Liver (tissue), 9 donors: ENCODE measurements around the gene ELOVL3. TPM values are rescaled to one million over a fixed set of nuclear protein-coding genes. Genes with fewer than 3 reads are reported as not detected.

Source experiments
- DNase-seq: peaks from one replicate; pipeline ENCODE4 v3.0.0-alpha.2; 2017; ENCODE audit warnings: low spot score
- H3K27ac ChIP-seq, 2 donors: one replicate each; pipeline ENCODE4 v1.7.0; 2013; ENCODE audit warnings: inconsistent platforms in 2 of 2, low read length in 2 of 2, control low read depth in 1 of 2, low read depth in 1 of 2, mild to moderate bottlenecking in 1 of 2
- H3K27me3 ChIP-seq, 4 donors: one replicate each; pipeline versions ENCODE4 v1.6.1 to v1.7.0; 2013; ENCODE audit warnings: low read length in 3 of 4, inconsistent platforms in 1 of 4, mild to moderate bottlenecking in 1 of 4, moderate library complexity in 1 of 4; ENCODE audit not compliant: control insufficient read depth in 4 of 4, insufficient read depth in 4 of 4
- H3K36me3 ChIP-seq, 4 donors: one replicate each; pipeline versions ENCODE4 v1.6.1 to v1.7.0; 2013; ENCODE audit warnings: low read length in 3 of 4, mild to moderate bottlenecking in 3 of 4, low read depth in 1 of 4, moderate library complexity in 1 of 4; ENCODE audit not compliant: control insufficient read depth in 4 of 4, insufficient read depth in 3 of 4
- H3K4me1 ChIP-seq, 4 donors: one replicate each; pipeline versions ENCODE4 v1.6.1 to v1.7.0; 2013; ENCODE audit warnings: low read length in 3 of 4, mild to moderate bottlenecking in 3 of 4, moderate library complexity in 1 of 4; ENCODE audit not compliant: control insufficient read depth in 4 of 4, insufficient read depth in 4 of 4
- H3K4me3 ChIP-seq, 3 donors: one replicate each; pipeline versions ENCODE4 v1.6.1 to v1.7.0; 2013; ENCODE audit warnings: low read length in 3 of 3, control low read depth in 1 of 3, low read depth in 1 of 3, mild to moderate bottlenecking in 1 of 3
- H3K9ac ChIP-seq, 2 donors: one replicate each; pipeline ENCODE4 v1.7.0; 2013; ENCODE audit warnings: low read length in 2 of 2, mild to moderate bottlenecking in 2 of 2, moderate library complexity in 2 of 2, control low read depth in 1 of 2, low read depth in 1 of 2
- H3K9me3 ChIP-seq, 4 donors: one replicate each; pipeline versions ENCODE4 v1.6.1 to v1.7.0; 2013; ENCODE audit warnings: low read length in 3 of 4; ENCODE audit not compliant: control insufficient read depth in 4 of 4
- EGR1 ChIP-seq, 2 donors: IDR thresholded peaks; 2 replicates each; pipeline ENCODE4 v1.6.1; 2016 to 2018; ENCODE audit warnings: antibody characterized with exemption in 2 of 2, low read depth in 2 of 2
- FOXA1 ChIP-seq: IDR thresholded peaks from 2 replicates; pipeline ENCODE4 v1.6.1; 2016; ENCODE audit warnings: antibody characterized with exemption
- FOXA2 ChIP-seq: IDR thresholded peaks from 2 replicates; pipeline ENCODE4 v1.6.1; 2016; ENCODE audit warnings: antibody characterized with exemption
- GABPA ChIP-seq, 2 donors: IDR thresholded peaks in 1 of 2; conservative IDR thresholded peaks in 1 of 2; 2 replicates each; pipeline ENCODE4 v1.6.1; 2016; ENCODE audit warnings: antibody characterized with exemption in 2 of 2, mild to moderate bottlenecking in 1 of 2, moderate library complexity in 1 of 2
- HNF4A ChIP-seq, 2 donors: conservative IDR thresholded peaks; 2 replicates each; pipeline ENCODE4 v1.6.1; 2016; ENCODE audit warnings: antibody characterized with exemption in 2 of 2, mild to moderate bottlenecking in 2 of 2
- HNF4G ChIP-seq: IDR thresholded peaks from 2 replicates; pipeline ENCODE4 v1.6.1; 2016; ENCODE audit warnings: antibody characterized with exemption
- JUND ChIP-seq, 2 donors: IDR thresholded peaks; 2 replicates each; pipeline ENCODE4 v1.6.1; 2016; ENCODE audit warnings: antibody characterized with exemption in 2 of 2
- MAX ChIP-seq: IDR thresholded peaks from 2 replicates; pipeline ENCODE4 v1.6.1; 2016; ENCODE audit warnings: antibody characterized with exemption
- NR2F2 ChIP-seq: IDR thresholded peaks from 2 replicates; pipeline ENCODE4 v1.6.1; 2016; ENCODE audit warnings: antibody characterized with exemption
- RAD21 ChIP-seq, 2 donors: IDR thresholded peaks; 2 replicates each; pipeline ENCODE4 v1.6.1; 2016; ENCODE audit warnings: antibody characterized with exemption in 2 of 2, mild to moderate bottlenecking in 2 of 2
- REST ChIP-seq: IDR thresholded peaks from 2 replicates; pipeline ENCODE4 v1.6.1; 2016; ENCODE audit warnings: antibody characterized with exemption, mild to moderate bottlenecking
- RXRA ChIP-seq, 2 donors: IDR thresholded peaks; 2 replicates each; pipeline ENCODE4 v1.6.1; 2017 to 2018; ENCODE audit warnings: antibody characterized with exemption in 2 of 2, mild to moderate bottlenecking in 1 of 2
- SP1 ChIP-seq: IDR thresholded peaks from 2 replicates; pipeline ENCODE4 v1.6.1; 2018; ENCODE audit warnings: antibody characterized with exemption, mild to moderate bottlenecking
- TAF1 ChIP-seq: conservative IDR thresholded peaks from 2 replicates; pipeline ENCODE4 v1.6.1; 2016; ENCODE audit warnings: antibody characterized with exemption, mild to moderate bottlenecking
- YY1 ChIP-seq: IDR thresholded peaks from 2 replicates; pipeline ENCODE4 v1.6.1; 2016; ENCODE audit warnings: antibody characterized with exemption, mild to moderate bottlenecking
- WGBS: extraction: QIAGEN DNeasy Blood & Tissue Kit; methylation state at CpG from one replicate; pipeline ENCODE4 v1.1.7; 2013; 5-methylcytosine and 5-hydroxymethylcytosine counted together
- polyA plus RNA-seq, 2 donors: library from polyadenylated mRNA; stranded (reverse) in 1 of 2; unstranded in 1 of 2; fragments of 200-250 nt in 1 of 2; fragments of >200 nt in 1 of 2; fragmentation: Nextera tagmentation in 1 of 2; extraction: Ambion mirVana in 1 of 2; gene quantifications; one replicate each; pipeline versions ENCODE4 v1.2.1 to v1.2.3, GENCODE V29; 2013 to 2015
- total RNA-seq, 2 donors: library from RNA; depleted of rRNA; stranded (reverse); fragments of >200 nt; gene quantifications; one replicate each; pipeline ENCODE4 v1.2.3, GENCODE V29; 2014
- TF ChIP-seq, protein P1 (sequence below): fragments of 150-350 bp; IDR thresholded peaks from 2 replicates; pipeline ENCODE4 v1.5.1; 2017; ENCODE audit warnings: improper control_type of control experiment, low read depth, low read length; ENCODE audit not compliant: missing input control
- TF ChIP-seq, protein P2 (sequence below): IDR thresholded peaks from 2 replicates; pipeline ENCODE4 v1.6.1; 2016; ENCODE audit warnings: antibody characterized with exemption
- donor health status: healthy.
- donor health status: healthy.
- donor health status: healthy.
- donor health status: healthy.
- donor health status: healthy.

The ELOVL3 gene
- total and polyA plus RNA-seq, 4 donors: 0.42 TPM; not detected in 3

DNA sequence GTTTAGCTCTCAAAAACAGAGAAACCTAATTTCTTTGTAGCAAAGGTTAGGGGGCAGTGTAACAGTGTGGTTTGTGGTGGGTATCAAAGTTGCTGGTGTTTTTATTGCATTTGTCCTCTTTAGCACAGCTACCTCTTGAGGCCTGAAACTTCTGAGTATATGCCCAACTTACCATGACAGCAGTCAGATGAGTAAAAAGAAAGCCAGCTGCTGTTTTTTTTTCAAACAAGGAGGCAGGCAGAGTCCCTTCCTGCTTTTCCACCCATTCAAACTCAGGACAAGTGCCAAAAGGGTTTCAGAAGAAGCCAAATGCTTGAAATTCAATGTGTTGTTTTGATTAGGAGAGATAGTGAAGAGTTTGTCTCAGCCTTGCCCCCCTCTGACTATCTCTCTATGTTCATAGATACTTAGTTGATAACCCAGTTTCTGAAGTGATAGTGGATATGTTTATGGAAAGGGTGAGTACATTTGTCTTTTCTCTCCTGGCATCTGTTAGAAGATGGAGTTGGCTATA, 42.3 kb downstream of the ELOVL3 start:
- Histone ChIP-seq H3K27ac (no peak overlapping the region), H3K36me3 (peaks cover 0 to 9% (median under 1%) of the 10 kb centered on the region in 4 donors), H3K9ac (no peak overlapping the region), H3K9me3 (no peaks in the 10 kb centered on the region), H3K4me1 (peaks cover 0 to 5% (median 2%) of the 10 kb centered on the region in 4 donors), H3K27me3 (no peaks in the 10 kb centered on the region), H3K4me3 (no peak overlapping the region)
- no peak for DNase-seq
- TF ChIP-seq NR2F2: no peak
- TF ChIP-seq FOXA1: no peak
- TF ChIP-seq, protein P1, sequence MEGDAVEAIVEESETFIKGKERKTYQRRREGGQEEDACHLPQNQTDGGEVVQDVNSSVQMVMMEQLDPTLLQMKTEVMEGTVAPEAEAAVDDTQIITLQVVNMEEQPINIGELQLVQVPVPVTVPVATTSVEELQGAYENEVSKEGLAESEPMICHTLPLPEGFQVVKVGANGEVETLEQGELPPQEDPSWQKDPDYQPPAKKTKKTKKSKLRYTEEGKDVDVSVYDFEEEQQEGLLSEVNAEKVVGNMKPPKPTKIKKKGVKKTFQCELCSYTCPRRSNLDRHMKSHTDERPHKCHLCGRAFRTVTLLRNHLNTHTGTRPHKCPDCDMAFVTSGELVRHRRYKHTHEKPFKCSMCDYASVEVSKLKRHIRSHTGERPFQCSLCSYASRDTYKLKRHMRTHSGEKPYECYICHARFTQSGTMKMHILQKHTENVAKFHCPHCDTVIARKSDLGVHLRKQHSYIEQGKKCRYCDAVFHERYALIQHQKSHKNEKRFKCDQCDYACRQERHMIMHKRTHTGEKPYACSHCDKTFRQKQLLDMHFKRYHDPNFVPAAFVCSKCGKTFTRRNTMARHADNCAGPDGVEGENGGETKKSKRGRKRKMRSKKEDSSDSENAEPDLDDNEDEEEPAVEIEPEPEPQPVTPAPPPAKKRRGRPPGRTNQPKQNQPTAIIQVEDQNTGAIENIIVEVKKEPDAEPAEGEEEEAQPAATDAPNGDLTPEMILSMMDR: no peak

DNA sequence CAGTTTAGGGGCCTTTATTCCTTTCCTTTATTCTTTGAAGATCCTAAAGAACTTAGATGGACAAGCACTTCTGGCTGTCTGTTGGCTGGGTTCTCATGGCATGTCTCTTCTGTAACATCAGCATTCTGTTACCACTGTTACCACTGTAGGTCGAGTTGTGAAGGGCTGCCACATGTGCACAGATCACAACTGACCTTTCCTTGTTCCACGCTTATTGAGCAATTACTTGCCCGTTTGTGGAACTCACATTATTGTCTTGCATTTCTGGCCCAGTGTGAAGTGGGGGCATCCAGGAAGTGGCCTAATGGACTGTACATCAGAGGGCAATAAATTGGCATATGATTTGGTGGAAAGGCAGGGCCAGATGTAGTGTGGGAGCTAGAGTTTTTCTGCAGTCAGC, 42.9 kb downstream of the ELOVL3 start:
- no peak for DNase-seq
- Histone ChIP-seq H3K27me3 (no peaks in the 10 kb centered on the region), H3K27ac (no peak overlapping the region), H3K9ac (no peak overlapping the region), H3K9me3 (no peaks in the 10 kb centered on the region), H3K4me1 (peaks cover 0 to 8% (median 5%) of the 10 kb centered on the region in 4 donors), H3K4me3 (no peak overlapping the region), H3K36me3 (peaks cover 0 to 10% (median under 1%) of the 10 kb centered on the region in 4 donors)
- peak; percentile 60 to 62 for TF ChIP-seq HNF4A (conservative IDR thresholded peaks at IDR 0.05)
- no peak for TF ChIP-seq GABPA (IDR thresholded peaks at IDR 0.05 in 1 of 2, conservative IDR thresholded peaks at IDR 0.05 in 1 of 2)
- peak; percentile 37 for TF ChIP-seq MAX
- TF ChIP-seq, protein P2, sequence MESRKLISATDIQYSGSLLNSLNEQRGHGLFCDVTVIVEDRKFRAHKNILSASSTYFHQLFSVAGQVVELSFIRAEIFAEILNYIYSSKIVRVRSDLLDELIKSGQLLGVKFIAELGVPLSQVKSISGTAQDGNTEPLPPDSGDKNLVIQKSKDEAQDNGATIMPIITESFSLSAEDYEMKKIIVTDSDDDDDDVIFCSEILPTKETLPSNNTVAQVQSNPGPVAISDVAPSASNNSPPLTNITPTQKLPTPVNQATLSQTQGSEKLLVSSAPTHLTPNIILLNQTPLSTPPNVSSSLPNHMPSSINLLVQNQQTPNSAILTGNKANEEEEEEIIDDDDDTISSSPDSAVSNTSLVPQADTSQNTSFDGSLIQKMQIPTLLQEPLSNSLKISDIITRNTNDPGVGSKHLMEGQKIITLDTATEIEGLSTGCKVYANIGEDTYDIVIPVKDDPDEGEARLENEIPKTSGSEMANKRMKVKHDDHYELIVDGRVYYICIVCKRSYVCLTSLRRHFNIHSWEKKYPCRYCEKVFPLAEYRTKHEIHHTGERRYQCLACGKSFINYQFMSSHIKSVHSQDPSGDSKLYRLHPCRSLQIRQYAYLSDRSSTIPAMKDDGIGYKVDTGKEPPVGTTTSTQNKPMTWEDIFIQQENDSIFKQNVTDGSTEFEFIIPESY: no peak
- TF ChIP-seq SP1: no peak
- no peak for TF ChIP-seq FOXA2
- no peak for TF ChIP-seq TAF1
- TF ChIP-seq HNF4G: no peak
- TF ChIP-seq YY1: no peak
- TF ChIP-seq RAD21 (IDR thresholded peaks at IDR 0.05): no peak
- TF ChIP-seq REST: no peak
- TF ChIP-seq RXRA (IDR thresholded peaks at IDR 0.05): no peak
- no peak for TF ChIP-seq EGR1 (IDR thresholded peaks at IDR 0.05; ENCODE audit: low read depth in 2 of 2)
- TF ChIP-seq, protein P1: no peak
- no peak for TF ChIP-seq NR2F2
- no peak for TF ChIP-seq JUND (IDR thresholded peaks at IDR 0.05)
- 31% methylated on average over 3 of the region's 3 CpGs for WGBS
